Measurements from ENCODE around the gene CLIP4.
A peak's percentile ranks its signal among the peaks of the same experiment; 100 is the strongest.

The CLIP4 gene

GRCh38 chr2:29114946-29115609, at the start of gene CLIP4:
CLIP4 (plus strand) TSS chr2:29115415; CDS start chr2:29121389, 5,974 bp downstream.
- peaks cover 26% of the 10 kb centered on the region for H3K4me1 Mint-ChIP-seq
- H3K27me3 Mint-ChIP-seq (ENCODE audit: low read depth, poor library complexity), result peaks cover 83% of the 10 kb centered on the region
- no peaks in the 10 kb centered on the region for H3K9me3 Mint-ChIP-seq
- no peak within 1 kb of the TSS for H3K27ac Mint-ChIP-seq
- peak within 1 kb of the TSS; percentile 90 for H3K4me3 Mint-ChIP-seq
- H3K36me3 Mint-ChIP-seq (ENCODE audit: low read depth), result no peaks in the 10 kb centered on the region
- TF ChIP-seq CTCF (IDR thresholded peaks at IDR 0.05), result no peak
- peak; percentile 74 for DNase-seq

GRCh38 chr2:29066271-29066860, 48.8 kb upstream of the CLIP4 start:
- Mint-ChIP-seq H3K4me3 (no peak overlapping the region), H3K4me1 (peaks cover 35% of the 10 kb centered on the region), H3K36me3 (ENCODE audit: low read depth) (no peaks in the 10 kb centered on the region), H3K27ac (no peak overlapping the region), H3K27me3 (ENCODE audit: low read depth, poor library complexity) (peaks cover 12% of the 10 kb centered on the region), H3K9me3 (no peaks in the 10 kb centered on the region)
- no peak for TF ChIP-seq CTCF (IDR thresholded peaks at IDR 0.05)
- no peak for DNase-seq

GRCh38 chr2:29066997-29067605, 48.1 kb upstream of the CLIP4 start:
- H3K9me3 Mint-ChIP-seq, result no peaks in the 10 kb centered on the region
- H3K36me3 Mint-ChIP-seq (ENCODE audit: low read depth), result no peaks in the 10 kb centered on the region
- H3K27ac Mint-ChIP-seq, result no peak overlapping the region
- H3K4me1 Mint-ChIP-seq, result peaks cover 27% of the 10 kb centered on the region
- TF ChIP-seq CTCF (IDR thresholded peaks at IDR 0.05), result no peak
- DNase-seq, result no peak
- H3K4me3 Mint-ChIP-seq, result no peak overlapping the region
- H3K27me3 Mint-ChIP-seq (ENCODE audit: low read depth, poor library complexity), result peaks cover 12% of the 10 kb centered on the region

GRCh38 chr2:29068513-29068912, 46.7 kb upstream of the CLIP4 start:
- no peak for TF ChIP-seq CTCF (IDR thresholded peaks at IDR 0.05)
- H3K27me3 Mint-ChIP-seq (ENCODE audit: low read depth, poor library complexity), result peaks cover 9% of the 10 kb centered on the region
- DNase-seq, result no peak
- H3K4me3 Mint-ChIP-seq, result no peak overlapping the region
- peaks cover 16% of the 10 kb centered on the region for H3K4me1 Mint-ChIP-seq
- no peaks in the 10 kb centered on the region for H3K9me3 Mint-ChIP-seq
- no peaks in the 10 kb centered on the region for H3K36me3 Mint-ChIP-seq (ENCODE audit: low read depth)
- H3K27ac Mint-ChIP-seq, result no peak overlapping the region

- Mint-ChIP-seq H3K9me3 (no peaks in the 10 kb centered on the region), H3K27me3 (ENCODE audit: low read depth, poor library complexity) (peaks cover 9% of the 10 kb centered on the region), H3K4me1 (no peaks in the 10 kb centered on the region), H3K4me3 (no peak overlapping the region), H3K36me3 (ENCODE audit: low read depth) (no peaks in the 10 kb centered on the region), H3K27ac (peak overlapping the region; percentile 45)
- TF ChIP-seq CTCF (IDR thresholded peaks at IDR 0.05), result no peak
- DNase-seq, result no peak
Observed at GRCh38 chr2:29070526-29070925, 44.7 kb upstream of the CLIP4 start.

All from nephron progenitor cell (in vitro differentiated cells).